Ovary (tissue), 9 donors: ENCODE data around the gene PLA2G2D. TPM values are rescaled to one million over a fixed set of nuclear protein-coding genes. Genes with fewer than 3 reads are reported as not detected.
A peak's percentile ranks its signal among the peaks of the same experiment; 100 is the strongest.

Source experiments
- DNase-seq, 5 donors: peaks; one replicate each; pipeline ENCODE4 v3.0.0-alpha.2; 2019 to 2020
- H3K27ac ChIP-seq, 2 donors: fragments of 200-600 bp; one replicate each; pipeline versions ENCODE4 v1.5.1 to v1.8.0; 2019 to 2022
- H3K27me3 ChIP-seq: fragments of 200-600 bp; one replicate; pipeline ENCODE4 v1.8.0; 2022
- H3K36me3 ChIP-seq: fragments of 200-600 bp; sonication (generic); one replicate; pipeline ENCODE4 v1.5.1; 2019
- H3K4me1 ChIP-seq: one replicate; pipeline ENCODE4 v1.8.1; 2013; ENCODE audit warnings: mild to moderate bottlenecking, moderate library complexity; ENCODE audit not compliant: insufficient read depth
- H3K4me3 ChIP-seq: fragments of 200-600 bp; sonication (generic); one replicate; pipeline ENCODE4 v1.5.1; 2017
- H3K9me3 ChIP-seq, 2 donors: fragments of 200-600 bp in 1 of 2; sonication (generic) in 1 of 2; one replicate each; pipeline versions ENCODE4 v1.5.1 to v1.8.1; 2013 to 2019; ENCODE audit warnings: mild to moderate bottlenecking in 1 of 2, moderate library complexity in 1 of 2
- EP300 ChIP-seq: sonication (generic); formaldehyde crosslinking; IDR thresholded peaks from one replicate; pipeline ENCODE4 v1.6.1; 2017; ENCODE audit warnings: antibody characterized with exemption
- POLR2A ChIP-seq: fragments of 450-650 bp; IDR thresholded peaks from one replicate; pipeline ENCODE4 v1.6.1; 2017; ENCODE audit warnings: antibody characterized with exemption, mild to moderate bottlenecking, moderate library complexity
- WGBS, 3 donors: extraction: QIAGEN DNeasy Blood & Tissue Kit in 1 of 3; methylation state at CpG; one replicate each; pipeline versions ENCODE4 v1.1.5 to v1.1.7; 2013 to 2017; 5-methylcytosine and 5-hydroxymethylcytosine counted together
- intact Hi-C, 4 donors: fragments of 100-400 bp; cut with DNase I; formaldehyde crosslinking; loops; one replicate each; pipeline versions ENCODE4 v1.11.0 to v1.15.1; 2022 to 2023
- polyA plus RNA-seq, 2 donors: library from polyadenylated mRNA; stranded (reverse); fragments of 200-250 nt in 1 of 2; fragments of 350-450 nt in 1 of 2; fragmentation: Illumina TruSeq in 1 of 2; extraction: RNeasy Lipid Tissue Mini Kit (QIAGEN cat#74804) in 1 of 2; gene quantifications; one replicate each; pipeline ENCODE4 v1.2.3, GENCODE V29; 2013 to 2014
- total RNA-seq, 7 donors: library from RNA; depleted of rRNA in 2 of 7; stranded (reverse); fragments of >200 nt in 2 of 7; fragmentation: NEBNext Ultra II Directional in 3 of 7; extraction: Animal tissue kit (Norgen Biotek cat#: 25700) in 3 of 7; gene quantifications; one replicate each; pipeline versions ENCODE4 v1.1.0 to v1.2.4, GENCODE V29; 2016 to 2023
- TF ChIP-seq, protein P1 (sequence below), 3 donors: fragments of 450-650 bp in 2 of 3; fragments of 200-600 bp in 1 of 3; IDR thresholded peaks; one replicate each; pipeline versions ENCODE4 v1.5.1 to v1.8.0; 2016 to 2022; ENCODE audit warnings: antibody characterized with exemption in 3 of 3, mild to moderate bottlenecking in 1 of 3
- donor health status: DM: no; HTN: no; CAD: no; lungs with moderate emphysema.
- donor health status: DM: no; HTN: no; CAD: no.
- donor health status: Bipolar disorder and iron deficiency.
- donor health status: DM: yes; HTN: yes; CAD: no.
- donor health status: DM: no; HTN: no; CAD: no.
- donor health status: DM: yes; HTN: yes; CAD: no.

The PLA2G2D gene
- total and polyA plus RNA-seq, 9 donors = 0.12 to 2.1 (median 0.12) TPM; not detected in 6

DNA sequence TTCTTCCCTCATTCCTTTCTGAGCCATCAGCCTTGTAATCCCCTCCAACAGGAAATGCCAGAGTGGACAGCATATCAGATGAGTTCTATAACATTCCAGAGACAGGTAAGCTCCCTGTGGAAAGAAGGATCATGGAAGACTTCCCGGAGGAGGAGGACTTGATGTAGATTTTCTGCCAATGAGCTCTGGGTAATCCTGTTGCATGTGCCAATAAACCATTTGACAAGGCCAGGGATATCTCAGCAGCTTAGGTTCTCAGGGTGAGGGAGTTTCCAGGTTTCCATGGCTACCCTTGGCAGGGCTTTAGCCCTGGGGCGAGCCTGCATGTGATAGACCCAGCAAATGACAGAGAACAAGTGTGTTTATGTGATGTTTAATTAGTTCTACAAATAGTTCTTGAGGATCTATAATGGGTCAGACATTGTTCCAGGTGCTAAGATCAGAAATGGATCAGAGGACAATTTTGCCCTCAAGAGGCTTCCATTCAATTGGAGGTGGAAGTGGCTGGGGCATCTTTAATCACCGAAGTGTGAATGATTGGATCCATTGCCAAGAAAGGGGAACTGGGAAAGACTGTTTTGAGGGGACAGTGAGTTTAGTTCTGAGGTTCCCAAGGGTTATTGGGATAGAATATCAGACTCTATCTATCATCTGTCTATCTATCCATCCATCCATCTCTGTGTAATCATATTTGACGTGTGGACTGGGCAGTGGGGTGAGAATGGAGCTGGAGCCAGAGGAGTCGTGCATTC is 42.5 kb downstream of the PLA2G2D start:
- WGBS, 3 donors = 90 to 93% (median 92%) methylated on average over 5 of the region's 5 CpGs
- Histone ChIP-seq H3K4me1 (no peaks in the 10 kb centered on the region), H3K9me3 (no peaks in the 10 kb centered on the region), H3K36me3 (no peaks in the 10 kb centered on the region), H3K27me3 (no peaks in the 10 kb centered on the region), H3K27ac (no peak overlapping the region), H3K4me3 (no peak overlapping the region)
- intact Hi-C loops = no loop called here
- no peak for DNase-seq
- TF ChIP-seq POLR2A (no peak), EP300 (no peak)
- TF ChIP-seq, protein P1, sequence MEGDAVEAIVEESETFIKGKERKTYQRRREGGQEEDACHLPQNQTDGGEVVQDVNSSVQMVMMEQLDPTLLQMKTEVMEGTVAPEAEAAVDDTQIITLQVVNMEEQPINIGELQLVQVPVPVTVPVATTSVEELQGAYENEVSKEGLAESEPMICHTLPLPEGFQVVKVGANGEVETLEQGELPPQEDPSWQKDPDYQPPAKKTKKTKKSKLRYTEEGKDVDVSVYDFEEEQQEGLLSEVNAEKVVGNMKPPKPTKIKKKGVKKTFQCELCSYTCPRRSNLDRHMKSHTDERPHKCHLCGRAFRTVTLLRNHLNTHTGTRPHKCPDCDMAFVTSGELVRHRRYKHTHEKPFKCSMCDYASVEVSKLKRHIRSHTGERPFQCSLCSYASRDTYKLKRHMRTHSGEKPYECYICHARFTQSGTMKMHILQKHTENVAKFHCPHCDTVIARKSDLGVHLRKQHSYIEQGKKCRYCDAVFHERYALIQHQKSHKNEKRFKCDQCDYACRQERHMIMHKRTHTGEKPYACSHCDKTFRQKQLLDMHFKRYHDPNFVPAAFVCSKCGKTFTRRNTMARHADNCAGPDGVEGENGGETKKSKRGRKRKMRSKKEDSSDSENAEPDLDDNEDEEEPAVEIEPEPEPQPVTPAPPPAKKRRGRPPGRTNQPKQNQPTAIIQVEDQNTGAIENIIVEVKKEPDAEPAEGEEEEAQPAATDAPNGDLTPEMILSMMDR (IDR thresholded peaks at IDR 0.05) = no peak

DNA sequence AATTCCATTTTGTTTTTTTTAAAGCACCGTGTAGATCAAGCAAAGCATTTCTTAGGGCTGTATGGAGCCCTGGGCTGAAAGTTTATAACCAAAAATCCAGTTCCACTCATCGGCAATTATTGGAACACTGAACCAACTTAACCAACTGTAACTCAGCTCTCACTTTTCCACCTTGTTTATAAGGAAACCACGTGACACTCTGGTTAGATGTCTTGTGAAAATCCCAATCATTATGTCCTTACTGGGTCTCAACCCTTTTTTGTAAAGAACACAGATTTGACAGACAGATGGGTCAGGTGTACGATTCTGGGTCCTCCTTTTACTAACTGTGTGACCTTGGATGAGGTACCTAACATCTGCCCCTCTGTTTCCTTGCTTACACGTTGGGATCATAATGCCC is 43.1 kb downstream of the PLA2G2D start:
- no peaks in the 10 kb centered on the region for H3K36me3 ChIP-seq
- no peaks in the 10 kb centered on the region for H3K9me3 ChIP-seq
- no peak overlapping the region for H3K27ac ChIP-seq
- H3K4me3 ChIP-seq = no peak overlapping the region
- WGBS, 3 donors = 62 to 66% (median 65%) methylated on average over 5 of the region's 5 CpGs
- intact Hi-C loops = no loop called here
- TF ChIP-seq POLR2A (no peak), EP300 (no peak)
- TF ChIP-seq, protein P1 (IDR thresholded peaks at IDR 0.05) = no peak
- no peaks in the 10 kb centered on the region for H3K27me3 ChIP-seq
- no peaks in the 10 kb centered on the region for H3K4me1 ChIP-seq
- DNase-seq = no peak

DNA sequence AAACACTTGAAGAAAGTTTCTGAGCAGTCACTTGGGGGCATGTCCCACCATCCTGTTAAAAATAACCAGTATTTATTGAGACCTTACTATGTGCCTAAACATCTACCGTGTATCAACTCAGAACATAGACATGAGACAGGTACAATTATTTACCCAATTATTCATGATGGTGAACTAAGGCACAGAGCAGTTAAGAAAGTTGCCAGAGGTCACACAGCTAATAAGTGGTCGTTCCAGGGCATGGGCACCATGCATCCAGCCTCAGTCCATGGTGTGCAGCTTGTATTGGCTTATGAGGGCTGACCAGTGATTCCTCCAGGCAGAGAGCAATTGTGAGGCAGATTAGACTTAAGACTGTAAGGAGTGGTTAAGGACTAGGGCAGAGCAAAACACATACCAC is 44.0 kb downstream of the PLA2G2D start:
- Histone ChIP-seq H3K9me3 (no peaks in the 10 kb centered on the region), H3K27me3 (no peaks in the 10 kb centered on the region), H3K4me3 (no peak overlapping the region), H3K36me3 (no peaks in the 10 kb centered on the region), H3K4me1 (no peaks in the 10 kb centered on the region), H3K27ac (no peak overlapping the region)
- 87 to 89% (median 87%) methylated on average over 2 of the region's 2 CpGs for WGBS, 3 donors
- DNase-seq = peak in 1 of 5 donors; percentile 6
- TF ChIP-seq POLR2A (no peak), EP300 (no peak)
- TF ChIP-seq, protein P1 (IDR thresholded peaks at IDR 0.05) = no peak
- intact Hi-C loops = no loop called here

DNA sequence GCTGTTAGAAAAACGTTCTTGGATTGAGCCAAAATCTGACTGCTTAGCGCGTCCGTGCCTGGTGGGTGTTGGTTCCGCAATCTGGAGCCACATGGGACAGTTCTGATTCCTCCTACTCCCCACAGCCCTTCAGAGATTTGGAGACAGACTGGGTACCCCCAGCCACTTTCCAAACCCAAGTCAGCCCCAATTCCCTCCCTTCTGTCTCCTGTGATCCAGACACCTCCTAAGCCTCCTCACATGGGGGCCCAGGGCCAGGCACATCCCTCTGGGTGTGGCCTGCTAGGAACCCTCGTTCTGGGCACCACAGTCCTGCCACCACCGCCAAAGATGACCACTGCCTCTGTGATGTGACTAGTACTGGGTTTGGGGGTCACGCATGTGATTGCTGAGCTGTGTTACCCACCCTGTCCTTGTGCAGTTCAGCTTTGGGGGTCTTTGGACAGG is 44.6 kb downstream of the PLA2G2D start:
- Histone ChIP-seq H3K4me3 (no peak overlapping the region), H3K4me1 (peaks cover 4% of the 10 kb centered on the region), H3K27ac (no peak overlapping the region), H3K9me3 (no peaks in the 10 kb centered on the region), H3K27me3 (no peaks in the 10 kb centered on the region), H3K36me3 (no peaks in the 10 kb centered on the region)
- intact Hi-C loops = no loop called here
- TF ChIP-seq, protein P1 (IDR thresholded peaks at IDR 0.05) = no peak
- TF ChIP-seq EP300 (no peak), POLR2A (no peak)
- WGBS, 3 donors = 59 to 75% (median 61%) methylated on average over 8 of the region's 8 CpGs
- peak in 1 of 5 donors; percentile 31 for DNase-seq
